HL-60 (cell line): ENCODE results near the gene HK1.
A peak's percentile ranks its signal among the peaks of the same experiment; 100 is the strongest.

Experiments
- DNase-seq, 2 experiments: peaks; one replicate each; pipeline ENCODE4 v3.0.0-alpha.2; 2010 to 2020; ENCODE audit warnings: low read depth in 1 of 2, low spot score in 1 of 2
- H3K27ac ChIP-seq: fragments of 250-450 bp; sonication (Bioruptor Pico); replicated peaks from 2 replicates; pipeline ENCODE4 v1.5.1; 2020; ENCODE audit warnings: mild to moderate bottlenecking, moderate library complexity
- H3K27me3 ChIP-seq: fragments of 250-450 bp; sonication (Bioruptor Pico); 2 replicates; pipeline ENCODE4 v1.5.1; 2021; ENCODE audit warnings: mild to moderate bottlenecking, moderate library complexity; ENCODE audit not compliant: insufficient read depth, poor library complexity, severe bottlenecking
- H3K4me3 ChIP-seq: replicated peaks from 2 replicates; pipeline ENCODE4 v1.5.1; 2011; ENCODE audit warnings: mild to moderate bottlenecking, control low read depth, low read length; ENCODE audit not compliant: insufficient read depth
- GABPA ChIP-seq: IDR thresholded peaks from 2 replicates; pipeline ENCODE4 v1.6.1; 2012; ENCODE audit warnings: low read depth
- POLR2AphosphoS5 ChIP-seq: IDR thresholded peaks from 2 replicates; pipeline ENCODE4 v1.6.1; 2012; ENCODE audit warnings: low read depth
- SPI1 ChIP-seq: IDR thresholded peaks from 2 replicates; pipeline ENCODE4 v1.6.1; 2012; ENCODE audit warnings: low read depth, mild to moderate bottlenecking, borderline replicate concordance
- TF ChIP-seq, protein P1 (sequence below): IDR thresholded peaks from one replicate; pipeline ENCODE4 v1.5.1; 2011; ENCODE audit warnings: low read length, control low read depth, inconsistent platforms; ENCODE audit not compliant: insufficient read depth
- TF ChIP-seq, protein P2 (sequence below): IDR thresholded peaks from 2 replicates; pipeline ENCODE4 v1.6.1; 2012; ENCODE audit warnings: low read depth; ENCODE audit not compliant: insufficient replicate concordance

The HK1 gene

DNA sequence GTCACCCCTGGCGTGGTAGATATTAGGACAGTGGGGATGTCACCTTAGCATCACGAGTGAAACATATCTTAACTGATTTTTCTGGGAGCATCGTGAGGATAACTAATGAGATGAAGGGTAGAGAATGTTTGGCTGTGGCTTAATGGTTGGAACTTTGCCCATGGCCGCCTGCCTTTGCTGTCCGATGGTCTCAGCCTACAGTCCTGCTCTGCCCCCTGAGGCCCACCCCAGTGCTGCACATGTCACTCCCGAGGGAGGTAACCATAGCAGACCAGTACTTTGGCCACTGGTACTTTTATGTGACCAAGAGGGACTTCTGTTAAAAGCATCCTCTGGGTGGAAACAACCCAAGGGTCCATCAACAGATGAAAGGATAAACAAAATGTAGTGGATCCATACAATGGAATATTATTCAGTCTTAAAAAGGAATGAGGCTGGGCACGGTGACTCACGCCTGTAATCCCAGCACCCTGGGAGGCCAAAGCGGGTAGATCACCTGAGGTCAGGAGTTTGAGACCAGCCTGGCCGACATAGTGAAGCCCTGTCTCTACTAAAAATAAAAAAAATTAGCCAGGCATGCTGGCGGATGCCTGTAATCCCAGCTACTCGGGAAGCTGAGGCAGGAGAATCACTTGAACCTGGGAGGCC lies 80.0 kb downstream of the HK1 start:
- TF ChIP-seq SPI1 (no peak), POLR2AphosphoS5 (no peak), GABPA (no peak)
- TF ChIP-seq, protein P1, sequence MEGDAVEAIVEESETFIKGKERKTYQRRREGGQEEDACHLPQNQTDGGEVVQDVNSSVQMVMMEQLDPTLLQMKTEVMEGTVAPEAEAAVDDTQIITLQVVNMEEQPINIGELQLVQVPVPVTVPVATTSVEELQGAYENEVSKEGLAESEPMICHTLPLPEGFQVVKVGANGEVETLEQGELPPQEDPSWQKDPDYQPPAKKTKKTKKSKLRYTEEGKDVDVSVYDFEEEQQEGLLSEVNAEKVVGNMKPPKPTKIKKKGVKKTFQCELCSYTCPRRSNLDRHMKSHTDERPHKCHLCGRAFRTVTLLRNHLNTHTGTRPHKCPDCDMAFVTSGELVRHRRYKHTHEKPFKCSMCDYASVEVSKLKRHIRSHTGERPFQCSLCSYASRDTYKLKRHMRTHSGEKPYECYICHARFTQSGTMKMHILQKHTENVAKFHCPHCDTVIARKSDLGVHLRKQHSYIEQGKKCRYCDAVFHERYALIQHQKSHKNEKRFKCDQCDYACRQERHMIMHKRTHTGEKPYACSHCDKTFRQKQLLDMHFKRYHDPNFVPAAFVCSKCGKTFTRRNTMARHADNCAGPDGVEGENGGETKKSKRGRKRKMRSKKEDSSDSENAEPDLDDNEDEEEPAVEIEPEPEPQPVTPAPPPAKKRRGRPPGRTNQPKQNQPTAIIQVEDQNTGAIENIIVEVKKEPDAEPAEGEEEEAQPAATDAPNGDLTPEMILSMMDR, result no peak
- TF ChIP-seq, protein P2, sequence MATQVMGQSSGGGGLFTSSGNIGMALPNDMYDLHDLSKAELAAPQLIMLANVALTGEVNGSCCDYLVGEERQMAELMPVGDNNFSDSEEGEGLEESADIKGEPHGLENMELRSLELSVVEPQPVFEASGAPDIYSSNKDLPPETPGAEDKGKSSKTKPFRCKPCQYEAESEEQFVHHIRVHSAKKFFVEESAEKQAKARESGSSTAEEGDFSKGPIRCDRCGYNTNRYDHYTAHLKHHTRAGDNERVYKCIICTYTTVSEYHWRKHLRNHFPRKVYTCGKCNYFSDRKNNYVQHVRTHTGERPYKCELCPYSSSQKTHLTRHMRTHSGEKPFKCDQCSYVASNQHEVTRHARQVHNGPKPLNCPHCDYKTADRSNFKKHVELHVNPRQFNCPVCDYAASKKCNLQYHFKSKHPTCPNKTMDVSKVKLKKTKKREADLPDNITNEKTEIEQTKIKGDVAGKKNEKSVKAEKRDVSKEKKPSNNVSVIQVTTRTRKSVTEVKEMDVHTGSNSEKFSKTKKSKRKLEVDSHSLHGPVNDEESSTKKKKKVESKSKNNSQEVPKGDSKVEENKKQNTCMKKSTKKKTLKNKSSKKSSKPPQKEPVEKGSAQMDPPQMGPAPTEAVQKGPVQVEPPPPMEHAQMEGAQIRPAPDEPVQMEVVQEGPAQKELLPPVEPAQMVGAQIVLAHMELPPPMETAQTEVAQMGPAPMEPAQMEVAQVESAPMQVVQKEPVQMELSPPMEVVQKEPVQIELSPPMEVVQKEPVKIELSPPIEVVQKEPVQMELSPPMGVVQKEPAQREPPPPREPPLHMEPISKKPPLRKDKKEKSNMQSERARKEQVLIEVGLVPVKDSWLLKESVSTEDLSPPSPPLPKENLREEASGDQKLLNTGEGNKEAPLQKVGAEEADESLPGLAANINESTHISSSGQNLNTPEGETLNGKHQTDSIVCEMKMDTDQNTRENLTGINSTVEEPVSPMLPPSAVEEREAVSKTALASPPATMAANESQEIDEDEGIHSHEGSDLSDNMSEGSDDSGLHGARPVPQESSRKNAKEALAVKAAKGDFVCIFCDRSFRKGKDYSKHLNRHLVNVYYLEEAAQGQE, result no peak
- H3K4me3 ChIP-seq, result no peak overlapping the region

DNA sequence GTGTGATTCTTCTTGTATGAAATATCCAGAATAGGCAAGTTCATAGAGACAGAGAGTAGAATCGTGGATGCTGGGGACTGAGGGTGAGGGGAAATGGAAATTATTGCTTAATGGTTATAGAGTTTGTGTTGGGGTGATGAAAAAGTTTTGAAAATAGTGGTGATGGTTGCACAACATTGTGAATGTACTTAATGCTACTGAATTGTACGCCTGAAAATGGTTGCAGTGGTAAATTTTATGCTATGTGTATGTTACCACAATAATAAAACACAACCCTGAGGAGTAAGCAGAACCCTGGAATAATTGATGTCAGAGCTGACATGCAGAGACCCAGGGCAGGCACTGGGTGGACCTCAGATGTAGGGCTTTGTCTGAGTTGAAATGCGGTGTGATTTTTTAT lies 80.9 kb downstream of the HK1 start:
- peak; percentile 68 to 80 for DNase-seq
- Histone ChIP-seq H3K27me3 (no peaks in the 10 kb centered on the region), H3K27ac (peak overlapping the region; percentile 68), H3K4me3 (no peak overlapping the region)
- TF ChIP-seq POLR2AphosphoS5 (peak; percentile 23; the same call in 1 of the 2 replicates), SPI1 (peak; percentile 69; the same call in 1 of the 2 replicates), GABPA (peak; percentile 16; the same call in 1 of the 2 replicates)
- TF ChIP-seq, protein P1, result no peak
- TF ChIP-seq, protein P2, result no peak

More for the DNA sequence above, 80.0 kb downstream of the HK1 start:
- no peak for DNase-seq
- peak overlapping the region; percentile 68 for H3K27ac ChIP-seq
- H3K27me3 ChIP-seq, result no peaks in the 10 kb centered on the region

DNA sequence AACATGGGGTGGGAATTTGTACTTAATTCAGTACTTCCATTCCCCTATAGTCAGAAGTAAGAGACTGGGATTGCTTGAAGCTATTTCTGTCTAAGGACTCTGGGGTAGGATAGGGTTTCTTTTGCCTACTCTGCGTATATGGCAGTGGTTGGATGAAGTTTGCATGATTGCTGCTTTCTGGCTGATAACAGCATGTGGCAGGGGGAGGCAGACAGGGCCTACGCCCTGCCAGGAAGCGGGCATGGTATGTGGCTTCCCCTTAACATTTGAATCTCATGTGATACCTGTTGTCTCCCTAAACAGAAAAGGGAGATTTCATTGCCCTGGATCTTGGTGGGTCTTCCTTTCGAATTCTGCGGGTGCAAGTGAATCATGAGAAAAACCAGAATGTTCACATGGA lies 81.3 kb downstream of the HK1 start:
- TF ChIP-seq, protein P2, result no peak
- H3K27ac ChIP-seq, result peak overlapping the region; percentile 68
- H3K4me3 ChIP-seq, result no peak overlapping the region
- peak in 1 of 2 experiments; percentile 55 for DNase-seq
- H3K27me3 ChIP-seq, result no peaks in the 10 kb centered on the region
